ENCODE measurements around the gene PAK6. TPM values are rescaled to one million over a fixed set of nuclear protein-coding genes. Genes with fewer than 3 reads are reported as not detected.

Gene PAK6
- total and polyA plus RNA-seq, 9 of the 15 experiments (the other 6 are each of a cell fraction or from before 2014, with no cell fraction given), result 0.03 to 0.74 (median 0.16) TPM; not detected in 2

DNA sequence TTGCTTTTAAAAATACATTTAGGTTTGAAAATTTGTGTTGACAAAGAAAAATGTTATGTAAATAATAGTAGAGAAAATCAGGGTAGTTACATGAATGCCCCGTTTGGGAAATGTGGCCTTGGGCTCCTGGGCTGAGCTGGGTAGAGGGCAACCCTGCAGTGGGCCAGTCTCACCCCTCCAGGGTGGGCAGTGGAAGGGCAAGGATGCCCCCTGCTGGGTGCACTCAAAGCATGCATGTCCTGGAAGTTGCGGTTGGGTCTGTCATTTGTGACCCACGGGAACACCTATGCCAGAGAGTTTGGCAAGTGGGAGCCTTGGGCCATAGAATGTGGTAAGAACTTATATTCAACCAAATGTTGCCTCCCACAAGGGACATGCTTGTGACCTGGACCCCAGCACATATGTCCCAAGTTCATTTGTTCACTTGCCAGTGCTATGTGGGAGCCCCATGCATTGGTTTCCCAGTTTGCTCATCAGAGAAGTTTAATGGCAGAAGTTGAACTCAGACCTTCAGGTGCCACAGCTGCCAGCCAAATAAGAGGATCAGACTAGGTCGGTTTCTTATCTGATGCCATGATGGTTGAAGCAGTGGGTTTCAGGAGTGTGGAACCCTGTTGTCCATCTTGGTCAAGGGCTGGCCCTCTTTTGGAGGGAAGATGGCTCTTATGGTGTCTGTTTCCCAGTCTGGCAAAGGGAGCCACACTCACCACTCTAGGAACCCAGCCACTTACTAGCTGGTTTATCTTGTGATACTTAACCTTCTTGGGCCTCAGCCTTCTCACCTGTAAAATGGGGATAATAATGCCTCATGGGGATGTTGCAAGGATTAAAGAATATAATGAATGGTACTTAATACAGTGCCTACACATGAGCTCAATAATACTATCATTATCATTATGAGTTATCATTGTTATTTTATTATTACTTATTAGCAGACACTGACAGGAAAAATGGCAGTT lies 71.4 kb downstream of the PAK6 start (continued):
- TF ChIP-seq, protein P1, sequence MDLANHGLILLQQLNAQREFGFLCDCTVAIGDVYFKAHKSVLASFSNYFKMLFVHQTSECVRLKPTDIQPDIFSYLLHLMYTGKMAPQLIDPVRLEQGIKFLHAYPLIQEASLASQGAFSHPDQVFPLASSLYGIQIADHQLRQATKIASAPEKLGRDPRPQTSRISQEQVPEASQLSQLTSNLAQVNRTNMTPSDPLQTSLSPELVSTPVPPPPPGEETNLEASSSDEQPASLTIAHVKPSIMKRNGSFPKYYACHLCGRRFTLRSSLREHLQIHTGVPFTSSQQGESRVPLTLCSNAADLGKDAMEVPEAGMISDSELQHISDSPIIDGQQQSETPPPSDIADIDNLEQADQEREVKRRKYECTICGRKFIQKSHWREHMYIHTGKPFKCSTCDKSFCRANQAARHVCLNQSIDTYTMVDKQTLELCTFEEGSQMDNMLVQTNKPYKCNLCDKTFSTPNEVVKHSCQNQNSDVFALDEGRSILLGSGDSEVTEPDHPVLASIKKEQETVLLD (IDR thresholded peaks at IDR 0.05), result no peak
- TF ChIP-seq MCM2 (IDR thresholded peaks at IDR 0.05; ENCODE audit: low read depth) (no peak), SMARCB1 (IDR thresholded peaks at IDR 0.05; ENCODE audit: insufficient read length, low read depth) (no peak), STAT5B (CRISPR knock-in tag; IDR thresholded peaks at IDR 0.05) (no peak), ZC3H8 (IDR thresholded peaks at IDR 0.05) (no peak), NELFE (IDR thresholded peaks at IDR 0.05; ENCODE audit: insufficient read depth, insufficient read length) (no peak), RAD21 (CRISPR knock-in tag; conservative IDR thresholded peaks at IDR 0.05 in 1 of 2, IDR thresholded peaks at IDR 0.05 in 1 of 2) (peak; percentile 95 to 98), ZNF57 (CRISPR knock-in tag; IDR thresholded peaks at IDR 0.05) (no peak)
- TF ChIP-seq, protein P2, sequence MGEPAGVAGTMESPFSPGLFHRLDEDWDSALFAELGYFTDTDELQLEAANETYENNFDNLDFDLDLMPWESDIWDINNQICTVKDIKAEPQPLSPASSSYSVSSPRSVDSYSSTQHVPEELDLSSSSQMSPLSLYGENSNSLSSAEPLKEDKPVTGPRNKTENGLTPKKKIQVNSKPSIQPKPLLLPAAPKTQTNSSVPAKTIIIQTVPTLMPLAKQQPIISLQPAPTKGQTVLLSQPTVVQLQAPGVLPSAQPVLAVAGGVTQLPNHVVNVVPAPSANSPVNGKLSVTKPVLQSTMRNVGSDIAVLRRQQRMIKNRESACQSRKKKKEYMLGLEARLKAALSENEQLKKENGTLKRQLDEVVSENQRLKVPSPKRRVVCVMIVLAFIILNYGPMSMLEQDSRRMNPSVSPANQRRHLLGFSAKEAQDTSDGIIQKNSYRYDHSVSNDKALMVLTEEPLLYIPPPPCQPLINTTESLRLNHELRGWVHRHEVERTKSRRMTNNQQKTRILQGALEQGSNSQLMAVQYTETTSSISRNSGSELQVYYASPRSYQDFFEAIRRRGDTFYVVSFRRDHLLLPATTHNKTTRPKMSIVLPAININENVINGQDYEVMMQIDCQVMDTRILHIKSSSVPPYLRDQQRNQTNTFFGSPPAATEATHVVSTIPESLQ (CRISPR knock-in tag; IDR thresholded peaks at IDR 0.05), result no peak

Measured in K562 (cell line).